SK-N-SH (cell line): Measurements from ENCODE around the gene CD83. TPM values are rescaled to one million over a fixed set of nuclear protein-coding genes. Genes with fewer than 3 reads are reported as not detected.

Experiments used
- CTCF ChIA-PET: fragments of 300-600, 350-600 bp; formaldehyde crosslinking; extraction: SDS; loops from one replicate; lab custom pipeline; 2021; lab: Yijun Ruan, JAX
- POLR2A ChIA-PET: fragments of 350-600 bp; sonication (Branson Sonifier 250); formaldehyde crosslinking; extraction: SDS; loops from one replicate; lab custom pipeline; 2020; ENCODE audit warnings: antibody characterized with exemption, inconsistent platforms; lab: Yijun Ruan, JAX
- DNase-seq: peaks from one replicate; pipeline ENCODE4 v3.0.0; 2012
- H2AFZ ChIP-seq: fragments of 200-600 bp; sonication (generic); 2 replicates; pipeline ENCODE4 v1.8.1; 2016; ENCODE audit warnings: antibody characterized with exemption, mild to moderate bottlenecking, low read depth
- H3F3A ChIP-seq: fragments of 200-600 bp; sonication (generic); replicated peaks from 2 replicates; pipeline ENCODE3; 2016; ENCODE audit warnings: antibody characterized with exemption, mild to moderate bottlenecking; ENCODE audit not compliant: insufficient read depth
- H3K27ac ChIP-seq, 2 experiments: fragments of 200-500 bp in 1 of 2; fragments of 200-600 bp in 1 of 2; sonication (Bioruptor generic) in 1 of 2; sonication (generic), shearing (Covaris generic) in 1 of 2; 2 replicates each; pipeline versions ENCODE4 v1.5.1 to v1.6.1; 2014 to 2016; ENCODE audit warnings: low read depth in 2 of 2, inconsistent platforms in 1 of 2, low read length in 1 of 2, mild to moderate bottlenecking in 1 of 2, mixed read lengths in 1 of 2
- H3K27me3 ChIP-seq: fragments of 200-600 bp; sonication (generic), shearing (Covaris generic); 2 replicates; pipeline ENCODE4 v1.6.1; 2016; ENCODE audit warnings: mixed run types; ENCODE audit not compliant: insufficient read depth
- H3K36me3 ChIP-seq, 2 experiments: fragments of 200-500 bp in 1 of 2; fragments of 200-600 bp in 1 of 2; sonication (Bioruptor generic) in 1 of 2; sonication (generic) in 1 of 2; replicated peaks in 1 of 2; 2 replicates each; pipeline versions ENCODE3 to v1.5.1; 2014 to 2016; ENCODE audit warnings: low read length in 1 of 2, mild to moderate bottlenecking in 1 of 2; ENCODE audit not compliant: insufficient read depth in 2 of 2, control insufficient read depth in 1 of 2
- H3K4me1 ChIP-seq, 2 experiments: fragments of 200-500 bp in 1 of 2; fragments of 200-600 bp in 1 of 2; sonication (Bioruptor generic) in 1 of 2; sonication (generic), shearing (Covaris generic) in 1 of 2; 2 replicates each; pipeline versions ENCODE4 v1.5.1 to v1.6.1; 2014 to 2016; ENCODE audit warnings: low read depth in 1 of 2, low read length in 1 of 2, mixed run types in 1 of 2; ENCODE audit not compliant: insufficient read depth in 2 of 2, control insufficient read depth in 1 of 2
- H3K4me2 ChIP-seq: fragments of 200-600 bp; sonication (generic), shearing (Covaris generic); 2 replicates; pipeline ENCODE4 v1.6.1; 2017; ENCODE audit warnings: mixed run types
- H3K4me3 ChIP-seq, 2 experiments: fragments of 200-500 bp in 1 of 2; fragments of 200-600 bp in 1 of 2; sonication (Bioruptor generic) in 1 of 2; sonication (generic), shearing (Covaris generic) in 1 of 2; 2 replicates each; pipeline versions ENCODE4 v1.5.1 to v1.8.1; 2014 to 2016; ENCODE audit warnings: low read depth in 2 of 2, inconsistent platforms in 1 of 2, low read length in 1 of 2, mild to moderate bottlenecking in 1 of 2, mixed read lengths in 1 of 2, moderate library complexity in 1 of 2
- H3K79me2 ChIP-seq: fragments of 200-600 bp; sonication (generic); 2 replicates; pipeline ENCODE4 v1.8.1; 2017; ENCODE audit warnings: mild to moderate bottlenecking; ENCODE audit not compliant: insufficient read depth
- H3K9ac ChIP-seq: fragments of 200-600 bp; sonication (generic); 2 replicates; pipeline ENCODE4 v1.6.1; 2017; ENCODE audit warnings: mixed run types
- H3K9me2 ChIP-seq: fragments of 200-600 bp; sonication (generic); 2 replicates; pipeline ENCODE4 v1.6.1; 2017; ENCODE audit warnings: mixed run types
- H3K9me3 ChIP-seq: fragments of 200-600 bp; sonication (generic); 2 replicates; pipeline ENCODE4 v1.6.1; 2017; ENCODE audit warnings: mixed run types, mild to moderate bottlenecking, moderate library complexity
- H4K20me1 ChIP-seq: fragments of 200-600 bp; sonication (generic); 2 replicates; pipeline ENCODE4 v1.6.1; 2017; ENCODE audit warnings: mild to moderate bottlenecking, mixed run types; ENCODE audit not compliant: insufficient read depth
- FOSL2 ChIP-seq: IDR thresholded peaks from 2 replicates; pipeline ENCODE4 v1.4.0; 2012; ENCODE audit warnings: low read depth, mild to moderate bottlenecking, moderate library complexity, borderline replicate concordance
- FOXJ3 ChIP-seq: sonication (generic); formaldehyde crosslinking; IDR thresholded peaks from 2 replicates; pipeline ENCODE4 v1.5.1; 2020; ENCODE audit warnings: mild to moderate bottlenecking, missing genetic modification reagents
- GABPA ChIP-seq: IDR thresholded peaks from 2 replicates; pipeline ENCODE4 v1.4.0; 2012; ENCODE audit warnings: low read depth, mild to moderate bottlenecking
- MAX ChIP-seq: IDR thresholded peaks from 2 replicates; pipeline ENCODE4 v1.4.0; 2012; ENCODE audit warnings: low read depth
- NRF1 ChIP-seq: IDR thresholded peaks from 2 replicates; pipeline ENCODE4 v1.6.1; 2012; ENCODE audit warnings: low read depth, mild to moderate bottlenecking, low read length
- RCOR1 ChIP-seq: fragments of 150-350 bp; IDR thresholded peaks from 2 replicates; pipeline ENCODE4 v1.6.1; 2017; ENCODE audit warnings: antibody characterized with exemption, low read length
- TAF1 ChIP-seq: IDR thresholded peaks from 2 replicates; pipeline ENCODE4 v1.6.1; 2012; ENCODE audit warnings: low read depth, mild to moderate bottlenecking, low read length, moderate library complexity, borderline replicate concordance
- TEAD4 ChIP-seq: IDR thresholded peaks from 2 replicates; pipeline ENCODE4 v1.4.0; 2012; ENCODE audit warnings: mild to moderate bottlenecking, borderline replicate concordance; ENCODE audit not compliant: insufficient read depth
- YY1 ChIP-seq: IDR thresholded peaks from 2 replicates; pipeline ENCODE4 v1.4.0; 2012; ENCODE audit warnings: low read depth, mild to moderate bottlenecking
- WGBS: methylation state at CpG from one replicate; pipeline ENCODE4 v1.1.6; 2017; ENCODE audit warnings: low lambda C conversion rate; 5-methylcytosine and 5-hydroxymethylcytosine counted together
- polyA plus RNA-seq, 3 experiments: library from polyadenylated mRNA; depleted of rRNA; stranded (reverse); fragments of >200 nt; gene quantifications; 2 replicates each; pipeline ENCODE4 v1.2.3, GENCODE V29; 2012
- TF ChIP-seq, protein P1 (sequence below): fragments of 150-350 bp; IDR thresholded peaks from 2 replicates; pipeline ENCODE4 v1.6.1; 2017; ENCODE audit warnings: antibody characterized with exemption, low read length, low read depth, borderline replicate concordance
- TF ChIP-seq, protein P2 (sequence below): fragments of 200-600 bp; sonication (generic); IDR thresholded peaks from 2 replicates; pipeline ENCODE4 v1.6.1; 2017; ENCODE audit warnings: antibody characterized with exemption, mild to moderate bottlenecking, moderate library complexity

CD83 gene, protein sequence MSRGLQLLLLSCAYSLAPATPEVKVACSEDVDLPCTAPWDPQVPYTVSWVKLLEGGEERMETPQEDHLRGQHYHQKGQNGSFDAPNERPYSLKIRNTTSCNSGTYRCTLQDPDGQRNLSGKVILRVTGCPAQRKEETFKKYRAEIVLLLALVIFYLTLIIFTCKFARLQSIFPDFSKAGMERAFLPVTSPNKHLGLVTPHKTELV
- 1.9 and 2.0 TPM in 2 replicates for polyA plus RNA-seq (2012; rRNA removed)
- polyA plus RNA-seq (2012; cell fraction: cytosol; rRNA removed) = 2.4 and 2.6 TPM in 2 replicates
- 0.81 and 1.1 TPM in 2 replicates for polyA plus RNA-seq (2012; cell fraction: nucleus; rRNA removed)

DNA sequence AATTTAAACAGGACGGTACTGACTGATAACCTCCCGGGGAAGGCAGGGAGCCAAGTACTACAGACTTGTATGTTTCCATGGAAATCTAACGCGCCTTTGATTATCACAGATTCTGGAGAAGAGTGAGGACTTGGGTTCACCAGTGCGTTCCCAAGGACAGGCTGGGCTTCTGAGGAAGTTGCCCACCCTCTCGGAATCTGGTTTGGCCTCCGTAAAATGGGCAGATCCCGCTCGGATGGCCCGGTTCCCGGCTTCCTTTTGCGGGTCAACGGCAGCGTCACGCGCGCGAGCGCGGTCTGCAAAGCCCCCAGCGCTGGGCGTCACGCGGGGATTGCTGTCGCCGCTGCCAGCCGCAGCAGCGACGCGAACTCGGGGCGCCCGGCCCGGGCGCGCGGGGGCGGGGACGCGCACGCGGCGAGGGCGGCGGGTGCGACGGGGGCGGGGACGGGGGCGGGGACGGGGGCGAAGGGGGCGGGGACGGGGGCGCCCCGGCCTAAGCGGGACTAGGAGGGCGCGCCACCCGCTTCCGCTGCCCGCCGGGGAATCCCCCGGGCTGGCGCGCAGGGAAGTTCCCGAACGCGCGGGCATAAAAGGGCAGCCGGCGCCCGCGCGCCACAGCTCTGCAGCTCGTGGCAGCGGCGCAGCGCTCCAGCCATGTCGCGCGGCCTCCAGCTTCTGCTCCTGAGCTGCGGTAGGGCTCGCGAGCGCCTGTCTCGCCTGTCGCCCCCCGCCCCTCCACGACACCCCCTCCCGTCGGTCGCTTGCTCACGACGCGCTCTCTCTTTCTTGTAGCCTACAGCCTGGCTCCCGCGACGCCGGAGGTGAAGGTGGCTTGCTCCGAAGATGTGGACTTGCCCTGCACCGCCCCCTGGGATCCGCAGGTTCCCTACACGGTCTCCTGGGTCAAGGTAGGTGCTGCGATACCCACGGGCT, at the start of gene CD83:
TSS of gene CD83 (plus strand) at position 615 of the 933 bp plus-strand sequence. CDS start at position 655, 40 bp downstream.
- peaks cover 6% of the 10 kb centered on the region for H3F3A ChIP-seq
- no peak within 1 kb of the TSS; a peak in 1 of 4 replicates for H3K27ac ChIP-seq
- peak within 1 kb of the TSS; percentile 97 for H2AFZ ChIP-seq
- no peaks in the 10 kb centered on the region for H3K9me3 ChIP-seq
- H3K9ac ChIP-seq = peak within 1 kb of the TSS; percentile 69
- no peaks in the 10 kb centered on the region; the same call in 1 of the 2 replicates for H3K27me3 ChIP-seq
- peak; percentile 14; the same call in 1 of the 2 replicates for TF ChIP-seq NRF1
- TF ChIP-seq TAF1 = no peak
- no peak for TF ChIP-seq TEAD4
- TF ChIP-seq, protein P1, sequence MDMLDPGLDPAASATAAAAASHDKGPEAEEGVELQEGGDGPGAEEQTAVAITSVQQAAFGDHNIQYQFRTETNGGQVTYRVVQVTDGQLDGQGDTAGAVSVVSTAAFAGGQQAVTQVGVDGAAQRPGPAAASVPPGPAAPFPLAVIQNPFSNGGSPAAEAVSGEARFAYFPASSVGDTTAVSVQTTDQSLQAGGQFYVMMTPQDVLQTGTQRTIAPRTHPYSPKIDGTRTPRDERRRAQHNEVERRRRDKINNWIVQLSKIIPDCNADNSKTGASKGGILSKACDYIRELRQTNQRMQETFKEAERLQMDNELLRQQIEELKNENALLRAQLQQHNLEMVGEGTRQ = no peak
- TF ChIP-seq, protein P2, sequence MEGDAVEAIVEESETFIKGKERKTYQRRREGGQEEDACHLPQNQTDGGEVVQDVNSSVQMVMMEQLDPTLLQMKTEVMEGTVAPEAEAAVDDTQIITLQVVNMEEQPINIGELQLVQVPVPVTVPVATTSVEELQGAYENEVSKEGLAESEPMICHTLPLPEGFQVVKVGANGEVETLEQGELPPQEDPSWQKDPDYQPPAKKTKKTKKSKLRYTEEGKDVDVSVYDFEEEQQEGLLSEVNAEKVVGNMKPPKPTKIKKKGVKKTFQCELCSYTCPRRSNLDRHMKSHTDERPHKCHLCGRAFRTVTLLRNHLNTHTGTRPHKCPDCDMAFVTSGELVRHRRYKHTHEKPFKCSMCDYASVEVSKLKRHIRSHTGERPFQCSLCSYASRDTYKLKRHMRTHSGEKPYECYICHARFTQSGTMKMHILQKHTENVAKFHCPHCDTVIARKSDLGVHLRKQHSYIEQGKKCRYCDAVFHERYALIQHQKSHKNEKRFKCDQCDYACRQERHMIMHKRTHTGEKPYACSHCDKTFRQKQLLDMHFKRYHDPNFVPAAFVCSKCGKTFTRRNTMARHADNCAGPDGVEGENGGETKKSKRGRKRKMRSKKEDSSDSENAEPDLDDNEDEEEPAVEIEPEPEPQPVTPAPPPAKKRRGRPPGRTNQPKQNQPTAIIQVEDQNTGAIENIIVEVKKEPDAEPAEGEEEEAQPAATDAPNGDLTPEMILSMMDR = peak; percentile 32; the same call in 1 of the 2 replicates
- TF ChIP-seq GABPA = no peak
- no peak for TF ChIP-seq FOSL2
- TF ChIP-seq RCOR1 = no peak
- TF ChIP-seq YY1 = no peak
- peak; percentile 57; the same call in 1 of the 2 replicates for TF ChIP-seq MAX
- no peak for TF ChIP-seq FOXJ3 (CRISPR knock-in tag)
- POLR2A ChIA-PET = no interaction called here
- DNase-seq = peak; percentile 99
- H3K4me1 ChIP-seq = peaks cover 0 to 10% of the 10 kb centered on the region in 2 experiments; a peak in 2 of 4 replicates
- 0% methylated on average over 17 of the region's 106 CpGs for WGBS
- CTCF ChIA-PET = interaction anchor here (1.0 to 1.3 kb wide), 2 partner anchors 9 to 17 kb away, joined by 4 read pairs; no protein-coding TSS in a partner anchor
- no peaks in the 10 kb centered on the region for H3K9me2 ChIP-seq
- H3K4me3 ChIP-seq = peak within 1 kb of the TSS; percentile 79 to 88
- H3K36me3 ChIP-seq = no peaks in the 10 kb centered on the region
- H3K4me2 ChIP-seq = peak within 1 kb of the TSS; percentile 90
- no peaks in the 10 kb centered on the region for H3K79me2 ChIP-seq
- H4K20me1 ChIP-seq = no peaks in the 10 kb centered on the region
